Measurements from ENCODE around the gene PODXL. TPM values are rescaled to one million over a fixed set of nuclear protein-coding genes. Genes with fewer than 3 reads are reported as not detected.

Gene PODXL
- polyA plus RNA-seq, 1 experiment: 0.79 TPM

- ChIA-PET POLR2A (no interaction called here), CTCF (no interaction called here)
- Histone ChIP-seq H3K9me3 (ENCODE audit: control insufficient read depth, insufficient read depth, low read length) (no peaks in the 10 kb centered on the region), H3K27me3 (ENCODE audit: control insufficient read depth, insufficient read depth, low read length) (peaks cover 3% of the 10 kb centered on the region), H3K27ac (ENCODE audit: low read depth, low read length) (no peak overlapping the region), H3K4me3 (ENCODE audit: low read depth, low read length) (no peak overlapping the region)
- no peak for DNase-seq (ENCODE audit: low read depth, low spot score)
- TF ChIP-seq, protein P1, sequence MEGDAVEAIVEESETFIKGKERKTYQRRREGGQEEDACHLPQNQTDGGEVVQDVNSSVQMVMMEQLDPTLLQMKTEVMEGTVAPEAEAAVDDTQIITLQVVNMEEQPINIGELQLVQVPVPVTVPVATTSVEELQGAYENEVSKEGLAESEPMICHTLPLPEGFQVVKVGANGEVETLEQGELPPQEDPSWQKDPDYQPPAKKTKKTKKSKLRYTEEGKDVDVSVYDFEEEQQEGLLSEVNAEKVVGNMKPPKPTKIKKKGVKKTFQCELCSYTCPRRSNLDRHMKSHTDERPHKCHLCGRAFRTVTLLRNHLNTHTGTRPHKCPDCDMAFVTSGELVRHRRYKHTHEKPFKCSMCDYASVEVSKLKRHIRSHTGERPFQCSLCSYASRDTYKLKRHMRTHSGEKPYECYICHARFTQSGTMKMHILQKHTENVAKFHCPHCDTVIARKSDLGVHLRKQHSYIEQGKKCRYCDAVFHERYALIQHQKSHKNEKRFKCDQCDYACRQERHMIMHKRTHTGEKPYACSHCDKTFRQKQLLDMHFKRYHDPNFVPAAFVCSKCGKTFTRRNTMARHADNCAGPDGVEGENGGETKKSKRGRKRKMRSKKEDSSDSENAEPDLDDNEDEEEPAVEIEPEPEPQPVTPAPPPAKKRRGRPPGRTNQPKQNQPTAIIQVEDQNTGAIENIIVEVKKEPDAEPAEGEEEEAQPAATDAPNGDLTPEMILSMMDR (IDR thresholded peaks at IDR 0.05; ENCODE audit: low read depth, low read length): no peak
Measured at GRCh38 chr7:131529179-131529578, 27.2 kb downstream of the PODXL start.

DNA sequence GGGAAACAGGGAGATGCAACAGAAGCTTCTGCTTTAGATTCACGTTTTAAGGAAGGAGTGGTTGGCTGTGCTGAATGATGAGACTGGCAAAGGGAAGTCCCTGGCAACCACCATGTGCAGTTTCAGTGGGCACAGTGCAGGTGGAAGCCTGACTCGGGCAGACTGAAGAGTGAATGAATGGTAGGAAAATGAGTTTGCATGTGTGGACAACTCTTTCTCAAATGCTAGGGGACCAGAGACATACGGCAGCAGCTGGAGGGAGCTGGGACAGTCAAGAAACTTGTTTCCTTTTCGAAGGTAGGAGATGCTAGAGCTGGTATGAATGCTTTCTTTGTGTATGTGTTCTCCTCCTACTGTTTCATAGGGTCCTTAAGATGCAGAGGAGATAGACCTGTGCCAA lies 29.0 kb downstream of the PODXL start:
- Histone ChIP-seq H3K9me3 (ENCODE audit: control insufficient read depth, insufficient read depth, low read length) (no peaks in the 10 kb centered on the region), H3K27me3 (ENCODE audit: control insufficient read depth, insufficient read depth, low read length) (peaks cover 3% of the 10 kb centered on the region), H3K27ac (ENCODE audit: low read depth, low read length) (no peak overlapping the region), H3K4me3 (ENCODE audit: low read depth, low read length) (no peak overlapping the region)
- no peak for DNase-seq (ENCODE audit: low read depth, low spot score)
- TF ChIP-seq, protein P1 (IDR thresholded peaks at IDR 0.05; ENCODE audit: low read depth, low read length): no peak
- POLR2A ChIA-PET: interaction anchor here (0.6 kb wide), 1 partner anchor 32 kb away, joined by 6 read pairs; no protein-coding TSS in a partner anchor
- CTCF ChIA-PET: no interaction called here

DNA sequence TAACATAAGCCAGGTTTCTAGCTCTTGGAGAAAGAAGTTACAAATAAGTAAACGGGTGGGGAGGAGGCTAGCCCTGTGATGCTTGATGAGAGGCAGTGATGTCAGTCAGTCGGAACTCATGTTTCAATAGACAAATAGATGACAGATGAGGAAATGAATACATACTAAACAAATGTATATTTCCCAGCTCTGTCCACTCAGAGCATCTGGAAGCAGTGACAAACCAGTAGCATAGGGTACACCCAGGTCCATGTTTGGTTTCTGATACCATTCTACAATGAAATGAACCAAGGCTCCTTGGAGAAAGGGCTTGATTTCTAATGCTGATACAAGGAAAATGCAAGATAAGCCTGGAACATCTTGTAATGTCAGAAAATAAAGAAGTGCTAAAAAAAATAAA lies 30.6 kb downstream of the PODXL start:
- TF ChIP-seq, protein P1 (IDR thresholded peaks at IDR 0.05; ENCODE audit: low read depth, low read length): no peak
- DNase-seq (ENCODE audit: low read depth, low spot score): no peak
- Histone ChIP-seq H3K9me3 (ENCODE audit: control insufficient read depth, insufficient read depth, low read length) (no peaks in the 10 kb centered on the region), H3K27ac (ENCODE audit: low read depth, low read length) (no peak overlapping the region), H3K4me3 (ENCODE audit: low read depth, low read length) (no peak overlapping the region), H3K27me3 (ENCODE audit: control insufficient read depth, insufficient read depth, low read length) (peaks cover 3% of the 10 kb centered on the region)
- ChIA-PET CTCF (interaction anchor here (0.6 to 1.7 kb wide), 3 partner anchors 13 to 92 kb away, joined by 4 to 12 read pairs (median 8); no protein-coding TSS in a partner anchor), POLR2A (interaction anchor here (0.7 kb wide), 1 partner anchor 675 kb away, joined by 4 read pairs; no protein-coding TSS in a partner anchor)

GRCh38 chr7:131524703-131525102 lies 31.7 kb downstream of the PODXL start:
- POLR2A ChIA-PET: no interaction called here
- Histone ChIP-seq H3K9me3 (ENCODE audit: control insufficient read depth, insufficient read depth, low read length) (no peaks in the 10 kb centered on the region), H3K4me3 (ENCODE audit: low read depth, low read length) (no peak overlapping the region), H3K27ac (ENCODE audit: low read depth, low read length) (no peak overlapping the region), H3K27me3 (ENCODE audit: control insufficient read depth, insufficient read depth, low read length) (peaks cover 3% of the 10 kb centered on the region)
- no peak for DNase-seq (ENCODE audit: low read depth, low spot score)
- CTCF ChIA-PET: interaction anchor here (0.7 to 0.9 kb wide), 2 partner anchors 16 to 17 kb away, joined by 4 read pairs; no protein-coding TSS in a partner anchor
- TF ChIP-seq, protein P1 (IDR thresholded peaks at IDR 0.05; ENCODE audit: low read depth, low read length): no peak

DNA sequence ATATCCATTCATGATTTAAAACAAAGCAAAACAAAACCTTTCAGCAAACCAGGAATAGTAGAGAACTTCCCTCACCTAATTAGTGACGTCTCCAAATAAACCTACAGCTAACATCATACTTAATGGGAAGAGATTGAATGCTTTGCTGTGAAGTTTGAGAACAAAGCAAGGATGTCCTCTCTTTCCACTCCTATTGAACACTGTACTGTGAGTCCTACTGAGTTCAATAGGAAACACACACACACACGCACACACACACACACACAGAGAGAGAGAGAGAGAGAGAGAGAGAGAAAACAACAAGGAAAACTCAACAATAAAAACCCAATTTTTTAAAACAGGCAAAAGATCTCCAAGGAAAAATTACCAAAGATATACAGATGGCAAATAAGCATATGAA lies 32.3 kb downstream of the PODXL start:
- ChIA-PET POLR2A (no interaction called here), CTCF (interaction anchor here (0.7 to 0.9 kb wide), 2 partner anchors 16 to 17 kb away, joined by 4 read pairs; no protein-coding TSS in a partner anchor)
- no peaks in the 10 kb centered on the region for H3K9me3 ChIP-seq (ENCODE audit: control insufficient read depth, insufficient read depth, low read length)
- TF ChIP-seq, protein P1 (IDR thresholded peaks at IDR 0.05; ENCODE audit: low read depth, low read length): no peak
- peaks cover 5% of the 10 kb centered on the region for H3K27me3 ChIP-seq (ENCODE audit: control insufficient read depth, insufficient read depth, low read length)
- no peak for DNase-seq (ENCODE audit: low read depth, low spot score)
- no peak overlapping the region for H3K4me3 ChIP-seq (ENCODE audit: low read depth, low read length)
- no peak overlapping the region for H3K27ac ChIP-seq (ENCODE audit: low read depth, low read length)

Data from AG04450 (cell line).